ENCODE results near the gene MICAL2.

DNA sequence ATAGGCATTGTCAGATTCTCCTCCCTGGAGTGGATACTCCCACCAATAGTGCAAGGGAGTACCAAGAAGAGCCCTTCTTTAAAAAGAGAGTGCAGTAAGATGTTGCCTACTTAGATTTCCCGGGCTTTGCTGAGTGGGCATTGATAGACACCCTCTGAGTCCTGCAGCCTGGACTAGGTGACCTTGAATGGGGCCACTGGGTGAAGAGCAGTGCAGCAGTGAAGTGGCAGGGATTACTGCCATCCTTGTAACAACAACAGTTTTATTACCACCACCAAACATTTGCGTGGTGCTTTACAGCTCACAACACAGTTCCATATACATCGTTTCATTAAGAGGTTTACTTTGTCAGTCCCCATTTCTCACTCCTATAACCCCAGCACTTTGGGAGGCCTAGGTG lies 59.4 kb downstream of the MICAL2 start:
- TF ChIP-seq RAD21 (IDR thresholded peaks at IDR 0.05; ENCODE audit: low read depth) (no peak), YY1 (IDR thresholded peaks at IDR 0.05; ENCODE audit: low read depth) (no peak), EP300 (IDR thresholded peaks at IDR 0.05; ENCODE audit: borderline replicate concordance) (no peak), CEBPB (IDR thresholded peaks at IDR 0.05) (no peak), CREB1 (IDR thresholded peaks at IDR 0.05; ENCODE audit: low read depth) (no peak)
- TF ChIP-seq, protein P1, sequence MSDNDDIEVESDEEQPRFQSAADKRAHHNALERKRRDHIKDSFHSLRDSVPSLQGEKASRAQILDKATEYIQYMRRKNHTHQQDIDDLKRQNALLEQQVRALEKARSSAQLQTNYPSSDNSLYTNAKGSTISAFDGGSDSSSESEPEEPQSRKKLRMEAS (IDR thresholded peaks at IDR 0.05), result no peak
- TF ChIP-seq, protein P2, sequence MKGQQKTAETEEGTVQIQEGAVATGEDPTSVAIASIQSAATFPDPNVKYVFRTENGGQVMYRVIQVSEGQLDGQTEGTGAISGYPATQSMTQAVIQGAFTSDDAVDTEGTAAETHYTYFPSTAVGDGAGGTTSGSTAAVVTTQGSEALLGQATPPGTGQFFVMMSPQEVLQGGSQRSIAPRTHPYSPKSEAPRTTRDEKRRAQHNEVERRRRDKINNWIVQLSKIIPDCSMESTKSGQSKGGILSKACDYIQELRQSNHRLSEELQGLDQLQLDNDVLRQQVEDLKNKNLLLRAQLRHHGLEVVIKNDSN (IDR thresholded peaks at IDR 0.05), result no peak

All from Ishikawa (cell line).